AG09309 (cell line): ENCODE results near the gene PELI3.
A peak's percentile ranks its signal among the peaks of the same experiment; 100 is the strongest.

ENCODE experiments used
- DNase-seq: peaks from one replicate; pipeline ENCODE4 v3.0.0-alpha.2; 2010; ENCODE audit warnings: low read depth
- H3K4me3 ChIP-seq: 2 replicates; pipeline ENCODE4 v1.5.1; 2011; ENCODE audit warnings: mild to moderate bottlenecking, low read depth, low read length, moderate library complexity; ENCODE audit not compliant: control insufficient read depth
- CTCF ChIP-seq: IDR thresholded peaks from 2 replicates; pipeline ENCODE4 v1.5.1; 2011; ENCODE audit warnings: mild to moderate bottlenecking, low read depth, low read length, inconsistent platforms; ENCODE audit not compliant: insufficient read depth, control insufficient read depth; ENCODE audit errors: missing control alignments

PELI3 gene

GRCh38 chr11:66498506-66498905 is 31.8 kb downstream of the PELI3 start:
- no peak for TF ChIP-seq CTCF
- no peak for DNase-seq

GRCh38 chr11:66505276-66505816 is 38.6 kb downstream of the PELI3 start:
- TF ChIP-seq CTCF: no peak
- no peak overlapping the region for H3K4me3 ChIP-seq
- no peak for DNase-seq

More at GRCh38 chr11:66498506-66498905, 31.8 kb downstream of the PELI3 start:
- no peak overlapping the region for H3K4me3 ChIP-seq

DNA sequence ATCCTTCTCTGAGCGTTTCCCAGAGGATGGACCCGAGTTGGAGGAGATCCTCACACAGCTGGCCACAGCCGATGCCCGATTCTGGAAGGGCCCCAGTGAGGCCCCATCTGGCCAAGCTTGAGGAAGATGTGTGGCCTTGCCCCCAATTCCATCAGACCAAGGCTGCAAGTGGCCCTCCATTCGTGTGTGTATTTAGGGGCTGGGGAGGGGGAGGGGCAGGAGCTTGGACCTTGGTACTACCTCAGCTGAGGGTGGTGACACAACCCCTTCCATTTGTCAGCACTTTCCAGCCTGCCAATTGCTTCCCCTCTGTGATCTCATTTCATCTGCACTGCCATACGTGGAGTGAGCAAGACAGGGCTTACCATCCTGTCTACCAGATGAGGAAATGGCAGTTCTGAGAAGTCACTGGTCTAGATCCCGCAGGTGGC is 42.4 kb downstream of the PELI3 start:
- no peak for TF ChIP-seq CTCF
- H3K4me3 ChIP-seq: no peak overlapping the region
- no peak for DNase-seq

- H3K4me3 ChIP-seq: peak within 1 kb of the TSS; percentile 56
- peak; percentile 5 for DNase-seq
- no peak for TF ChIP-seq CTCF
Observed at GRCh38 chr11:66510271-66510989, 43.7 kb downstream of the PELI3 start, which contains the start of gene BBS1. Gene BBS1 (plus strand): TSS chr11:66510635. CDS start chr11:66510660, 25 bp downstream.

DNA sequence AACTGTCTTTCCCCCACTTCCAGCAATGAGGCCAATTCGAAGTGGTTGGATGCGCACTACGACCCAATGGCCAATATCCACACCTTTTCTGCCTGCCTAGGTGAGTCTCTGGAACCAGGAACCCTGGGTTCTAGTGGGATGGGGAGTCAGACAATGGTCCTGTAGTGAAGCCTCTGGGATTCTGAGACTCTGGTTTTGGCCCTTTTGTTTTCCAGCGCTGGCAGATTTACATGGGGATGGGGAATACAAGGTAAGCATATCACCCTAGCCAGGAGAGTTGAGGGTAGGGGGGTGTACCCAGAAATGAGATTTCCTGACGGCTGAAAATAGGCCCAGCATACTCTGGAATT is 44.3 kb downstream of the PELI3 start:
- peak overlapping the region; percentile 56 for H3K4me3 ChIP-seq
- no peak for DNase-seq
- TF ChIP-seq CTCF: no peak

DNA sequence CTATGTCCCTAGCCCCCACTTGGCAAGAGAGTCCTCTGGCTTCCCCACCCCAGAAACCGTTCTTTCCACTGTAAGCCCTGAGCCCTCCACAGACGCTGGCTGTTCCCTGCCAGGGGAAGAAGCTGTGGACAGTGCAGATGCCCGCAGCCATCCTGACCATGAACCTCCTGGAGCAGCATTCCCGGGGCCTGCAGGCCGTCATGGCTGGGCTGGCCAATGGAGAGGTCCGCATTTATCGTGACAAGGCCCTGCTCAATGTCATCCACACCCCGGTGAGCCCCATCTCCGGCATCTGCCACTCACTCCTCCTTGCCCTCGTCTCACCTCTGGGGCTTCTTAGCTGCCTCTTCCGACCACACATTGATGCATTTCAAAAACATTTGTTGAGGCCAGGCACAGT is 56.9 kb downstream of the PELI3 start:
- no peak overlapping the region for H3K4me3 ChIP-seq
- DNase-seq: no peak
- no peak for TF ChIP-seq CTCF
